ENCODE results near the gene DCP2. TPM values are rescaled to one million over a fixed set of nuclear protein-coding genes. Genes with fewer than 3 reads are reported as not detected.
A peak's percentile ranks its signal among the peaks of the same experiment; 100 is the strongest.

The DCP2 gene
- total RNA-seq, 1 experiment from 2014 or later = 186 TPM

- CTCF ChIA-PET = interaction anchor here (0.6 to 1.7 kb wide), 4 partner anchors 35 to 575 kb away, joined by 3 to 8 read pairs (median 3); no protein-coding TSS in a partner anchor
- H3K4me1 Mint-ChIP-seq = peaks cover 53% of the 10 kb centered on the region
- no peak overlapping the region for H3K4me3 Mint-ChIP-seq
Measured at GRCh38 chr5:113031104-113031503, 54.5 kb downstream of the DCP2 start.

DNA sequence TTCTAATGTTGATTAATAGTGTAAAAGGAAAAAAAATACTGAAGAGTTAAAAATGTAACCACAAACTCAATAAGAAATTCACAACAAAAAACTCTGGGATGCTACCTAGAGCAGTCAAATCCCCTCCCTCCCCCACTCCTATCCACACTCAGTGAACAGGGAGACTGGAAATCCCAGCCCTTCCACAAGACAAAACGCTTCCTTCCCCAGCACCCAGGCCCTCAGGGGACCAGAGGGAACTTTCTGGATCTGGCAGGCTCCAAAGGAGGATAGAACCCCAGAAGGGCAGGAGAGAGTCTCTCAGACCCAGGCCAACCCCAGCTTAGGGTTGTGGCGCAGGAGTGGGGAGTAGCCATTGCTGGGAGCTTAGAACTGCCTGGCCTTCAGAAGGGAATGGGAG, 55.0 kb downstream of the DCP2 start:
- POLR2A ChIA-PET = interaction anchor here (2.0 kb wide), 1 partner anchor 55 kb away, joined by 5 read pairs; the partner anchor contains the start of gene DCP2
- Mint-ChIP-seq H3K9me3 (no peaks in the 10 kb centered on the region), H3K27me3 (ENCODE audit: low read depth) (no peaks in the 10 kb centered on the region), H3K4me1 (peaks cover 57% of the 10 kb centered on the region), H3K4me3 (no peak overlapping the region), H3K36me3 (peaks cover 34% of the 10 kb centered on the region), H3K27ac (peak overlapping the region; percentile 75)
- ATAC-seq = peak; percentile 36
- no peak for TF ChIP-seq ZNF263 (CRISPR knock-in tag; IDR thresholded peaks at IDR 0.05; ENCODE audit: low read depth)
- no peak for TF ChIP-seq TCF7 (CRISPR knock-in tag; IDR thresholded peaks at IDR 0.05; ENCODE audit: low read depth)
- no peak for TF ChIP-seq EMX1 (CRISPR knock-in tag; IDR thresholded peaks at IDR 0.05)
- TF ChIP-seq ZNF512 (CRISPR knock-in tag; IDR thresholded peaks at IDR 0.05; ENCODE audit: borderline replicate concordance) = no peak
- TF ChIP-seq SMAD4 (CRISPR knock-in tag; IDR thresholded peaks at IDR 0.05) = no peak
- TF ChIP-seq ESRRA (CRISPR knock-in tag; IDR thresholded peaks at IDR 0.05; ENCODE audit: borderline replicate concordance) = no peak
- TF ChIP-seq NR3C1 (CRISPR knock-in tag; conservative IDR thresholded peaks at IDR 0.05; ENCODE audit: low read depth) = no peak
- TF ChIP-seq IRF2 (CRISPR knock-in tag; IDR thresholded peaks at IDR 0.05; ENCODE audit: borderline replicate concordance, low read depth) = no peak
- TF ChIP-seq KAT7 (CRISPR knock-in tag; IDR thresholded peaks at IDR 0.05; ENCODE audit: borderline replicate concordance) = no peak
- TF ChIP-seq, protein P1, sequence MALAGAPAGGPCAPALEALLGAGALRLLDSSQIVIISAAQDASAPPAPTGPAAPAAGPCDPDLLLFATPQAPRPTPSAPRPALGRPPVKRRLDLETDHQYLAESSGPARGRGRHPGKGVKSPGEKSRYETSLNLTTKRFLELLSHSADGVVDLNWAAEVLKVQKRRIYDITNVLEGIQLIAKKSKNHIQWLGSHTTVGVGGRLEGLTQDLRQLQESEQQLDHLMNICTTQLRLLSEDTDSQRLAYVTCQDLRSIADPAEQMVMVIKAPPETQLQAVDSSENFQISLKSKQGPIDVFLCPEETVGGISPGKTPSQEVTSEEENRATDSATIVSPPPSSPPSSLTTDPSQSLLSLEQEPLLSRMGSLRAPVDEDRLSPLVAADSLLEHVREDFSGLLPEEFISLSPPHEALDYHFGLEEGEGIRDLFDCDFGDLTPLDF (CRISPR knock-in tag; IDR thresholded peaks at IDR 0.05) = no peak
- CTCF ChIA-PET = interaction anchor here (0.6 to 1.7 kb wide), 3 partner anchors 36 to 565 kb away, joined by 3 to 8 read pairs (median 3); no protein-coding TSS in a partner anchor
- DNase-seq (ENCODE audit: low spot score) = no peak

More at GRCh38 chr5:113031104-113031503, 54.5 kb downstream of the DCP2 start:
- H3K9me3 Mint-ChIP-seq = no peaks in the 10 kb centered on the region
- POLR2A ChIA-PET = interaction anchor here (2.0 kb wide), 1 partner anchor 55 kb away, joined by 5 read pairs; the partner anchor contains the start of gene DCP2
- DNase-seq (ENCODE audit: low spot score) (no peak), ATAC-seq (peak; percentile 46)
- H3K36me3 Mint-ChIP-seq = peaks cover 36% of the 10 kb centered on the region
- peak overlapping the region; percentile 93 for H3K27ac Mint-ChIP-seq
- no peaks in the 10 kb centered on the region for H3K27me3 Mint-ChIP-seq (ENCODE audit: low read depth)
- TF ChIP-seq IRF2 (CRISPR knock-in tag; IDR thresholded peaks at IDR 0.05; ENCODE audit: borderline replicate concordance, low read depth) = no peak

DNA sequence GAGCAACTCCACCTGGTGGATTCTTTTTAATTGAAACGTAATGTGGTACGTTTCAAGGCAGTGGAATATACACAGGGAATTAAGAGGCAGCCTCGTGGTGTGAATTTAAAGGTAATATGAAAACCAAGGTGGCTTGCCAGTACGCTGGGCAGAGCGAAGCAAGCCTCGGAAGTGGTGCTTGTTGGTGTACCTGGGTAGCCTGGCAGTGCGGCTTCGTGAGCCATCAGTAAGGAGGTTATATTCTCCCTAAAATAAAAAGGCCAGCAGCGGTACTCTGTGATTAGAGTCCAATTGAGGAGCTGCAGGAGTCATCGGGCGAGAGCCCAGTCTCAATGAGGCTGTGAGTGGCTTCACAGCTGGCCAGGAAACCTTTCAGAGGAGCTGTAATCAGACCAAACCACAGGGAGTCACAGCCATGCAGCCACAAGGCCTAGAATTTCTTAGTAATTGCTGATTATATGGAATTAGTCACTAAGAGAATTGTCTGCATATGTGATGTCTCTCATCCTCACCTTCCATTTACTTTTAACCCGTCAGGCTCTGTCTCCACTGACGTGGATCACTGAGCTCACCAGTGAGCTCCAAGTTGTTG, 57.7 kb downstream of the DCP2 start:
- Mint-ChIP-seq H3K4me1 (peaks cover 64% of the 10 kb centered on the region), H3K27ac (peak overlapping the region; percentile 35; the same call in 1 of the 2 replicates), H3K9me3 (no peaks in the 10 kb centered on the region), H3K4me3 (no peak overlapping the region), H3K36me3 (peaks cover 9% of the 10 kb centered on the region), H3K27me3 (ENCODE audit: low read depth) (no peaks in the 10 kb centered on the region)
- TF ChIP-seq ZNF281 (CRISPR knock-in tag; IDR thresholded peaks at IDR 0.05) (no peak), ATF2 (CRISPR knock-in tag; IDR thresholded peaks at IDR 0.05; ENCODE audit: borderline replicate concordance, low read depth) (no peak), GABPB1 (CRISPR knock-in tag; IDR thresholded peaks at IDR 0.05) (no peak), IRF2 (CRISPR knock-in tag; IDR thresholded peaks at IDR 0.05; ENCODE audit: borderline replicate concordance, low read depth) (no peak), ZNF219 (CRISPR knock-in tag; IDR thresholded peaks at IDR 0.05; ENCODE audit: borderline replicate concordance) (no peak), ATF1 (CRISPR knock-in tag; IDR thresholded peaks at IDR 0.05) (no peak), ZBTB21 (CRISPR knock-in tag; IDR thresholded peaks at IDR 0.05; ENCODE audit: borderline replicate concordance) (no peak), MYBL2 (CRISPR knock-in tag; IDR thresholded peaks at IDR 0.05) (no peak), ZNF121 (CRISPR knock-in tag; IDR thresholded peaks at IDR 0.05) (no peak), SP1 (CRISPR knock-in tag; conservative IDR thresholded peaks at IDR 0.05) (no peak)
- POLR2A ChIA-PET = interaction anchor here (0.6 kb wide), 1 partner anchor 13 kb away, joined by 6 read pairs; no protein-coding TSS in a partner anchor
- peak; percentile 40 for ATAC-seq
- no peak for DNase-seq (ENCODE audit: low spot score)
- CTCF ChIA-PET = interaction anchor here (0.7 to 1.2 kb wide), 4 partner anchors 9 to 303 kb away, joined by 3 to 4 read pairs (median 4); no protein-coding TSS in a partner anchor

All from WTC11 (cell line).